Femur (tissue), 1 donor: ENCODE data around the gene ADAMTSL5.

Source experiments
- DNase-seq: peaks from one replicate; pipeline ENCODE4 v3.0.0-alpha.2; 2017

The ADAMTSL5 gene

GRCh38 chr19:1495051-1495798 lies 17.6 kb downstream of the ADAMTSL5 start:
- no peak for DNase-seq

- DNase-seq, result no peak
Measured at GRCh38 chr19:1494115-1494815, 18.6 kb downstream of the ADAMTSL5 start.

GRCh38 chr19:1492474-1493006 lies 20.3 kb downstream of the ADAMTSL5 start:
- no peak for DNase-seq

GRCh38 chr19:1491849-1492170 lies 21.0 kb downstream of the ADAMTSL5 start:
- DNase-seq, result no peak

- DNase-seq, result peak; percentile 49
Measured at GRCh38 chr19:1491114-1491848, 21.5 kb downstream of the ADAMTSL5 start, which contains the start of gene REEP6. TSS of gene REEP6 (plus strand) at chr19:1491181. CDS start at chr19:1491270, 89 bp downstream.

GRCh38 chr19:1490311-1491113 lies 22.3 kb downstream of the ADAMTSL5 start, which contains the start of gene PCSK4:
TSS of gene PCSK4 (minus strand) at chr19:1490350. CDS start at chr19:1490346, 4 bp downstream.
- peak; percentile 100 for DNase-seq

- DNase-seq, result peak; percentile 51
Measured at GRCh38 chr19:1489463-1490310, 23.1 kb downstream of the ADAMTSL5 start.

GRCh38 chr19:1488282-1488601 lies 24.6 kb downstream of the ADAMTSL5 start:
- DNase-seq, result peak; percentile 29

GRCh38 chr19:1487576-1488281 lies 25.1 kb downstream of the ADAMTSL5 start:
- DNase-seq, result no peak

- no peak for DNase-seq
Measured at GRCh38 chr19:1486720-1487575, 25.9 kb downstream of the ADAMTSL5 start.

- no peak for DNase-seq
Measured at GRCh38 chr19:1483979-1484428, 28.8 kb downstream of the ADAMTSL5 start.

- DNase-seq, result no peak
Measured at GRCh38 chr19:1483131-1483978, 29.5 kb downstream of the ADAMTSL5 start.

- no peak for DNase-seq
Measured at GRCh38 chr19:1482361-1483130, 30.3 kb downstream of the ADAMTSL5 start.

GRCh38 chr19:1481893-1482360 lies 30.9 kb downstream of the ADAMTSL5 start:
- peak; percentile 20 for DNase-seq

- no peak for DNase-seq
Measured at GRCh38 chr19:1481224-1481892, 31.5 kb downstream of the ADAMTSL5 start.

- peak; percentile 96 for DNase-seq
Measured at GRCh38 chr19:1478934-1479707, 33.7 kb downstream of the ADAMTSL5 start, which contains the start of gene C19orf25. TSS of gene C19orf25 (minus strand) at chr19:1479215. CDS start at chr19:1478903, 312 bp downstream.
